Smooth muscle cell (in vitro differentiated cells): ENCODE data around the gene LRRC25. TPM values are rescaled to one million over a fixed set of nuclear protein-coding genes. Genes with fewer than 3 reads are reported as not detected.

Source experiments
- DNase-seq: peaks from one replicate; lab custom pipeline; 2025; ENCODE audit not compliant: unreplicated experiment; lab: John Stamatoyannopoulos, UW
- H2AFZ ChIP-seq: fragments of 200-600 bp; sonication (generic); 2 replicates; pipeline ENCODE4 v1.6.0; 2016; ENCODE audit warnings: antibody characterized with exemption, low read depth, mild to moderate bottlenecking
- H3F3A ChIP-seq: fragments of 200-600 bp; sonication (generic); 2 replicates; pipeline ENCODE4 v1.6.0; 2017; ENCODE audit warnings: antibody characterized with exemption, low read depth
- H3K27ac ChIP-seq: fragments of 200-600 bp; sonication (generic); 2 replicates; pipeline ENCODE4 v1.5.1; 2016; ENCODE audit warnings: low read depth, mild to moderate bottlenecking
- H3K27me3 ChIP-seq: fragments of 200-600 bp; sonication (generic); 2 replicates; pipeline ENCODE4 v1.6.1; 2016; ENCODE audit warnings: low read depth, mild to moderate bottlenecking
- H3K36me3 ChIP-seq: fragments of 200-600 bp; sonication (generic); 2 replicates; pipeline ENCODE4 v1.5.1; 2016; ENCODE audit warnings: low read depth
- H3K4me1 ChIP-seq: fragments of 200-600 bp; sonication (generic); 2 replicates; pipeline ENCODE4 v1.5.1; 2016; ENCODE audit warnings: low read depth
- H3K4me2 ChIP-seq: fragments of 200-600 bp; sonication (generic); 2 replicates; pipeline ENCODE4 v1.6.0; 2016; ENCODE audit warnings: mild to moderate bottlenecking
- H3K4me3 ChIP-seq: fragments of 200-600 bp; sonication (generic); 2 replicates; pipeline ENCODE4 v1.5.1; 2016; ENCODE audit warnings: mild to moderate bottlenecking
- H3K79me2 ChIP-seq: fragments of 200-600 bp; sonication (generic); 2 replicates; pipeline ENCODE4 v1.6.0; 2016; ENCODE audit warnings: low read depth, mild to moderate bottlenecking
- H3K9ac ChIP-seq: fragments of 200-600 bp; sonication (generic); 2 replicates; pipeline ENCODE4 v1.6.0; 2016; ENCODE audit warnings: low read depth
- H3K9me3 ChIP-seq: fragments of 200-600 bp; sonication (generic); replicated peaks from 2 replicates; pipeline ENCODE4 v1.5.1; 2016; ENCODE audit warnings: low read depth
- H4K20me1 ChIP-seq: fragments of 200-600 bp; sonication (generic); 2 replicates; pipeline ENCODE4 v1.6.0; 2016; ENCODE audit warnings: low read depth
- CTCF ChIP-seq: fragments of 200-600 bp; sonication (generic); IDR thresholded peaks from 2 replicates; pipeline ENCODE4 v1.5.1; 2017; ENCODE audit warnings: borderline replicate concordance, mild to moderate bottlenecking, antibody characterized with exemption; ENCODE audit not compliant: insufficient read depth, poor library complexity, severe bottlenecking
- WGBS: methylation state at CpG from one replicate; pipeline ENCODE4 v1.1.7; 2016; ENCODE audit warnings: low lambda C conversion rate; 5-methylcytosine and 5-hydroxymethylcytosine counted together
- polyA plus RNA-seq: library from polyadenylated mRNA; unstranded; fragments of >200 nt; fragmentation: Nextera tagmentation; extraction: Ambion mirVana; gene quantifications from 2 replicates; pipeline ENCODE4 v1.2.1, GENCODE V29; 2016
- total RNA-seq: library from RNA; depleted of rRNA; stranded (reverse); fragments of >200 nt; gene quantifications from 2 replicates; pipeline ENCODE4 v1.2.3, GENCODE V29; 2014

Gene LRRC25
- total and polyA plus RNA-seq, 2 experiments from 2014 or later: 0.34 TPM; not detected in 1

DNA sequence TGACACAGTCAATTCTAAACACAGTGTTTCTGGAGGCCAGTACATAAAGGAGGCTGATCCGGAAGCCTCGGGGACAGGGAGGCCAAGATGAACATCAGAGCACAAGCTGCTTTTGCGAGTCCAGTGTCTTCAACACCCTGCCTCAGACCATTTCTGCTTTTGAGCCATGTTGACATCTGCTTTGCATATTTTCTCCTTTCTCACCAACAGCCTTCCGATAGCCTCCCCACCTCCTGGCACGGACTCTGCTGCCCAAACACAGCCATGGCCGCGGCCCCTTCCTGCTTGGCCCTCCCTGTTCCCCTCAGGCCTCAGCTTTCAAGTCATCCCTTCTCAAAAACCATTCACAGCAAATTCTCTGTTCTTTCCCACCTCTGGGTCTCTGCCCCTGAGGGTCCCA lies 3.6 kb downstream of the LRRC25 start:
- WGBS: 91% methylated on average over 7 of the region's 7 CpGs
- Histone ChIP-seq H3K27ac (no peak overlapping the region), H3K4me1 (peaks cover 4% of the 10 kb centered on the region), H3K36me3 (no peaks in the 10 kb centered on the region), H3K79me2 (no peaks in the 10 kb centered on the region), H3K9ac (no peak overlapping the region), H3K9me3 (no peaks in the 10 kb centered on the region), H4K20me1 (no peaks in the 10 kb centered on the region), H3K4me3 (no peak overlapping the region), H3K27me3 (no peaks in the 10 kb centered on the region), H2AFZ (no peak overlapping the region), H3K4me2 (no peak overlapping the region), H3F3A (peaks cover 9% of the 10 kb centered on the region)
- no peak for TF ChIP-seq CTCF
- DNase-seq: no peak

GRCh38 chr19:18392926-18393325 lies 4.5 kb downstream of the LRRC25 start:
- H3F3A ChIP-seq: peaks cover 9% of the 10 kb centered on the region
- no peak for DNase-seq
- no peaks in the 10 kb centered on the region for H3K9me3 ChIP-seq
- WGBS: 92% methylated on average over 5 of the region's 5 CpGs
- H3K36me3 ChIP-seq: no peaks in the 10 kb centered on the region
- H4K20me1 ChIP-seq: no peaks in the 10 kb centered on the region
- no peaks in the 10 kb centered on the region for H3K27me3 ChIP-seq
- H2AFZ ChIP-seq: no peak overlapping the region
- H3K4me2 ChIP-seq: no peak overlapping the region
- TF ChIP-seq CTCF: no peak
- H3K27ac ChIP-seq: no peak overlapping the region
- H3K4me1 ChIP-seq: peaks cover 4% of the 10 kb centered on the region
- H3K79me2 ChIP-seq: no peaks in the 10 kb centered on the region
- no peak overlapping the region for H3K4me3 ChIP-seq
- H3K9ac ChIP-seq: no peak overlapping the region

- TF ChIP-seq CTCF: no peak
- no peak overlapping the region for H3K4me2 ChIP-seq
- H3K9me3 ChIP-seq: no peaks in the 10 kb centered on the region
- H3K27me3 ChIP-seq: no peaks in the 10 kb centered on the region
- H3K27ac ChIP-seq: no peak overlapping the region
- H3K9ac ChIP-seq: no peak overlapping the region
- DNase-seq: no peak
- H3K4me3 ChIP-seq: no peak overlapping the region
- no peaks in the 10 kb centered on the region for H4K20me1 ChIP-seq
- peaks cover 3% of the 10 kb centered on the region for H3K4me1 ChIP-seq
- H3K79me2 ChIP-seq: no peaks in the 10 kb centered on the region
- 56% methylated on average over 11 of the region's 11 CpGs for WGBS
- H3K36me3 ChIP-seq: no peaks in the 10 kb centered on the region
- no peak overlapping the region for H2AFZ ChIP-seq
- H3F3A ChIP-seq: peaks cover 9% of the 10 kb centered on the region
These were observed 5.0 kb downstream of the LRRC25 start for GRCh38 chr19:18392417-18392816.

DNA sequence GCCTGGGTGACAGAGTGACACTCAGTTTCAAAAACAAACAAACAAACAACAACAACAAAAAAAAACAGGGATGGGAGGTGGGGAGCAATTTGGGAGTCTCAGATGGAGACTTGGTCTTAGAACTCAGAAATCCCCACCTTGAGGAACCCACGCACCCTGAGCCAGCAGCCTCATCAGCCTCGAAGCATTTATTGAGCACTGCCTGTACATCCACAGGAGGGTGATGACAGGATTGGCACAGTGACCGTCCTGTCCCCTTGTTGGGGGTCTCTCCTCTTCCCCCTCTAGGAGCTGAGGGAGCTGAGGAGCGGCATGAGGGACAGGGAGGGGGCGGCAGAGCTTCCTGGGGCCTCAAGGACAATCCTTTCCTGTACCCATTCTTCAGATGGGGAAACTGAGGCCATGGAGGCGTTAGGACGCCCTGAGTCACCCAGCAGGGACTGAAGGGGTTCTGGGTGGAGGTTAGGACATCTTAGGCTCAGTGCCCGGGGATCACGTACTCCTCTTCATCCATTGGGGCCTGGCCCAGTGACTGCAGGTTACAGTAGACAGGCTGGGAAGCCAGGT lies 5.8 kb downstream of the LRRC25 start:
- H3K79me2 ChIP-seq: no peaks in the 10 kb centered on the region
- no peak overlapping the region for H3K9ac ChIP-seq
- no peaks in the 10 kb centered on the region for H3K27me3 ChIP-seq
- no peaks in the 10 kb centered on the region for H3K9me3 ChIP-seq
- H3K27ac ChIP-seq: no peak overlapping the region
- H3K4me1 ChIP-seq: no peaks in the 10 kb centered on the region
- no peak for TF ChIP-seq CTCF
- peaks cover 9% of the 10 kb centered on the region for H3F3A ChIP-seq
- DNase-seq: no peak
- H3K4me2 ChIP-seq: no peak overlapping the region
- H2AFZ ChIP-seq: no peak overlapping the region
- H3K4me3 ChIP-seq: no peak overlapping the region
- H4K20me1 ChIP-seq: no peaks in the 10 kb centered on the region
- H3K36me3 ChIP-seq: no peaks in the 10 kb centered on the region
- WGBS: 85% methylated on average over 9 of the region's 9 CpGs
